Aorta (tissue), 5 donors: ENCODE results near the gene GXYLT1. TPM values are rescaled to one million over a fixed set of nuclear protein-coding genes. Genes with fewer than 3 reads are reported as not detected.
"Not testable (repeated sequence)": the region's sequence is repeated elsewhere in the genome, so short reads cannot be mapped to it uniquely, and the experiment has no call there.

Experiments used
- ATAC-seq: fragments of 200-7000 bp; cut with Tn5 transposase; one replicate; pipeline ENCODE4 v1.9.1; 2022; ENCODE audit warnings: moderate library complexity; ENCODE audit not compliant: low FRiP score
- DNase-seq, 2 donors: peaks; one replicate each; pipeline ENCODE4 v3.0.0-alpha.2; 2020
- H3K27ac ChIP-seq, 2 donors: one replicate each; pipeline ENCODE4 v1.5.1; 2013; ENCODE audit warnings: low read length in 2 of 2, mild to moderate bottlenecking in 2 of 2, moderate library complexity in 2 of 2, control low read depth in 1 of 2, inconsistent platforms in 1 of 2, low read depth in 1 of 2
- H3K27me3 ChIP-seq, 2 donors: one replicate each; pipeline ENCODE4 v1.6.1; 2013; ENCODE audit warnings: control low read depth in 1 of 2, low read length in 1 of 2, mild to moderate bottlenecking in 1 of 2, moderate library complexity in 1 of 2; ENCODE audit not compliant: insufficient read depth in 2 of 2, control insufficient read depth in 1 of 2
- H3K36me3 ChIP-seq, 2 donors: one replicate each; pipeline ENCODE4 v1.6.1; 2013; ENCODE audit warnings: control low read depth in 1 of 2, low read length in 1 of 2, mild to moderate bottlenecking in 1 of 2; ENCODE audit not compliant: insufficient read depth in 2 of 2, control insufficient read depth in 1 of 2
- H3K4me1 ChIP-seq, 2 donors: one replicate each; pipeline ENCODE4 v1.6.1; 2013; ENCODE audit warnings: low read length in 2 of 2, control low read depth in 1 of 2, mild to moderate bottlenecking in 1 of 2, moderate library complexity in 1 of 2; ENCODE audit not compliant: insufficient read depth in 2 of 2, control insufficient read depth in 1 of 2
- H3K4me3 ChIP-seq, 2 donors: one replicate each; pipeline ENCODE4 v1.5.1; 2013; ENCODE audit warnings: low read length in 2 of 2, control low read depth in 1 of 2, mild to moderate bottlenecking in 1 of 2
- H3K9me3 ChIP-seq: one replicate; pipeline ENCODE4 v1.6.1; 2013; ENCODE audit warnings: mild to moderate bottlenecking, low read length; ENCODE audit not compliant: control insufficient read depth
- WGBS, 2 donors: extraction: QIAGEN DNeasy Blood & Tissue Kit; methylation state at CpG; one replicate each; pipeline ENCODE4 v1.1.7; 2013; 5-methylcytosine and 5-hydroxymethylcytosine counted together
- intact Hi-C, 2 donors: fragments of 100-400 bp; cut with DNase I; formaldehyde crosslinking; loops; one replicate each; pipeline versions ENCODE4 v1.14.2 to v1.15.0; 2022
- polyA plus RNA-seq, 2 donors: library from polyadenylated mRNA; stranded (reverse); fragments of 200-250 nt; gene quantifications; one replicate each; pipeline ENCODE4 v1.2.3, GENCODE V29; 2013
- total RNA-seq, 2 donors: library from RNA; stranded (reverse); fragmentation: NEBNext Ultra II Directional; extraction: Animal tissue kit (Norgen Biotek cat#: 25700); gene quantifications; one replicate each; pipeline ENCODE4 v1.2.1, GENCODE V29; 2021
- donor health status: healthy with polysubstance abuse.
- donor health status: Bipolar disorder and iron deficiency.
- donor health status: DM: no; HTN: no; CAD: no.
- donor health status: DM: no; HTN: no; CAD: no.
- donor health status: DM: yes; HTN: yes; CAD: no.

GXYLT1 gene
- total and polyA plus RNA-seq, 4 donors: 1.9 to 13.5 (median 7.1) TPM

GRCh38 chr12:42070036-42070435 is 74.6 kb downstream of the GXYLT1 start:
- H3K9me3 ChIP-seq: no peaks in the 10 kb centered on the region
- no peaks in the 10 kb centered on the region for H3K36me3 ChIP-seq
- no peaks in the 10 kb centered on the region for H3K4me1 ChIP-seq
- no peak overlapping the region for H3K27ac ChIP-seq
- 41 to 48% methylated on average over 4 of the region's 4 CpGs for WGBS, 2 donors
- ATAC-seq: no peak
- no peak overlapping the region for H3K4me3 ChIP-seq
- H3K27me3 ChIP-seq: no peaks in the 10 kb centered on the region
- intact Hi-C loops: no loop called here
- no peak for DNase-seq

GRCh38 chr12:42059127-42059526 is 85.5 kb downstream of the GXYLT1 start:
- DNase-seq (no peak), ATAC-seq (no peak)
- Histone ChIP-seq H3K4me3 (no peak overlapping the region), H3K4me1 (no peaks in the 10 kb centered on the region), H3K9me3 (no peaks in the 10 kb centered on the region), H3K27ac (no peak overlapping the region), H3K36me3 (no peaks in the 10 kb centered on the region), H3K27me3 (no peaks in the 10 kb centered on the region)
- intact Hi-C loops: no loop called here

- intact Hi-C loops: no loop called here
- Histone ChIP-seq H3K27me3 (no peaks in the 10 kb centered on the region), H3K9me3 (no peaks in the 10 kb centered on the region), H3K4me1 (no peaks in the 10 kb centered on the region), H3K27ac (no peak overlapping the region), H3K4me3 (no peak overlapping the region), H3K36me3 (no peaks in the 10 kb centered on the region)
- 90 to 93% methylated on average over 3 of the region's 3 CpGs for WGBS, 2 donors
- ATAC-seq (no peak), DNase-seq (no peak)
Measured at GRCh38 chr12:42056130-42056529, 88.5 kb downstream of the GXYLT1 start.

GRCh38 chr12:42053456-42053855 is 91.2 kb downstream of the GXYLT1 start:
- 72 to 81% methylated on average over 2 of the region's 2 CpGs for WGBS, 2 donors
- DNase-seq (no peak), ATAC-seq (no peak)
- Histone ChIP-seq H3K4me3 (no peak overlapping the region), H3K4me1 (no peaks in the 10 kb centered on the region), H3K36me3 (no peaks in the 10 kb centered on the region), H3K9me3 (no peaks in the 10 kb centered on the region), H3K27ac (no peak overlapping the region), H3K27me3 (no peaks in the 10 kb centered on the region)
- intact Hi-C loops: no loop called here

- 89 to 90% methylated on average over 8 of the region's 8 CpGs for WGBS, 2 donors
- H3K36me3 ChIP-seq, ATAC-seq, intact Hi-C loops, H3K27ac ChIP-seq, DNase-seq, H3K9me3 ChIP-seq, H3K4me3 ChIP-seq, H3K4me1 ChIP-seq, H3K27me3 ChIP-seq: not testable (repeated sequence)
Measured at GRCh38 chr12:42048980-42049379, 95.7 kb downstream of the GXYLT1 start.

GRCh38 chr12:42039577-42039976 is 105.1 kb downstream of the GXYLT1 start:
- no peaks in the 10 kb centered on the region for H3K27me3 ChIP-seq
- ATAC-seq (no peak), DNase-seq (no peak)
- H3K36me3 ChIP-seq: no peaks in the 10 kb centered on the region
- intact Hi-C loops: no loop called here
- H3K27ac ChIP-seq: no peak overlapping the region
- H3K4me3 ChIP-seq: no peak overlapping the region
- peaks cover 1% of the 10 kb centered on the region for H3K9me3 ChIP-seq
- no peaks in the 10 kb centered on the region for H3K4me1 ChIP-seq

- Histone ChIP-seq H3K4me1 (no peaks in the 10 kb centered on the region), H3K27ac (no peak overlapping the region), H3K4me3 (no peak overlapping the region), H3K27me3 (no peaks in the 10 kb centered on the region), H3K36me3 (no peaks in the 10 kb centered on the region), H3K9me3 (peaks cover 1% of the 10 kb centered on the region)
- WGBS, 2 donors: 58 to 62% methylated on average over 5 of the region's 5 CpGs
- intact Hi-C loops: no loop called here
- ATAC-seq: no peak
- peak in 1 of 2 donors; percentile 51 for DNase-seq
Measured at GRCh38 chr12:42039176-42039575, 105.5 kb downstream of the GXYLT1 start.

GRCh38 chr12:42031847-42032564 is 112.7 kb downstream of the GXYLT1 start:
- no peaks in the 10 kb centered on the region for H3K4me1 ChIP-seq
- no peak overlapping the region for H3K4me3 ChIP-seq
- DNase-seq: no peak
- H3K9me3 ChIP-seq: no peaks in the 10 kb centered on the region
- intact Hi-C loops: no loop called here
- peaks cover 0 to 1% of the 10 kb centered on the region in 2 donors for H3K27me3 ChIP-seq
- H3K36me3 ChIP-seq: no peaks in the 10 kb centered on the region
- WGBS, 2 donors: 64 to 79% methylated on average over 4 of the region's 4 CpGs
- ATAC-seq: no peak
- no peak overlapping the region for H3K27ac ChIP-seq
